Progenitor cell of endocrine pancreas (in vitro differentiated cells): ENCODE results near the gene CYSLTR2. TPM values are rescaled to one million over a fixed set of nuclear protein-coding genes. Genes with fewer than 3 reads are reported as not detected.
A peak's percentile ranks its signal among the peaks of the same experiment; 100 is the strongest.

Source experiments
- DNase-seq: peaks from one replicate; pipeline ENCODE4 v3.0.0; 2021; ENCODE audit warnings: low spot score; ENCODE audit not compliant: unreplicated experiment
- H3K27ac Mint-ChIP-seq: 2 replicates; pipeline ENCODE4 v1.8.0; 2021; ENCODE audit warnings: mild to moderate bottlenecking, moderate library complexity, mixed read lengths
- H3K27me3 Mint-ChIP-seq: 2 replicates; pipeline ENCODE4 v1.8.0; 2021; ENCODE audit warnings: mixed read lengths
- H3K36me3 Mint-ChIP-seq: 2 replicates; pipeline ENCODE4 v1.8.0; 2022; ENCODE audit warnings: mixed read lengths; ENCODE audit not compliant: insufficient read depth
- H3K4me1 Mint-ChIP-seq: 2 replicates; pipeline ENCODE4 v1.8.0; 2021; ENCODE audit warnings: low read depth, mixed read lengths
- H3K4me3 Mint-ChIP-seq: 2 replicates; pipeline ENCODE4 v1.8.0; 2021; ENCODE audit warnings: low read depth, mild to moderate bottlenecking, moderate library complexity, mixed read lengths
- H3K9me3 Mint-ChIP-seq: 2 replicates; pipeline ENCODE4 v1.8.0; 2021; ENCODE audit warnings: low read depth, mixed read lengths
- CTCF ChIP-seq: fragments of 200-600 bp; sonication (generic); IDR thresholded peaks from one replicate; pipeline ENCODE4 v1.5.0; 2021; ENCODE audit warnings: antibody characterized with exemption, mild to moderate bottlenecking; ENCODE audit not compliant: unreplicated experiment
- total RNA-seq: library from RNA; stranded (reverse); gene quantifications from 2 replicates; pipeline ENCODE4 v1.2.1, GENCODE V29; 2021

CYSLTR2 gene
- total RNA-seq, 1 donor from 2014 or later = 0.17 TPM

GRCh38 chr13:48731001-48731658 is 77.4 kb downstream of the CYSLTR2 start:
- TF ChIP-seq CTCF = peak; percentile 20
- DNase-seq = no peak
- Mint-ChIP-seq H3K4me3 (no peak overlapping the region), H3K4me1 (peaks cover 2% of the 10 kb centered on the region), H3K27me3 (peaks cover 8% of the 10 kb centered on the region), H3K9me3 (no peaks in the 10 kb centered on the region), H3K27ac (no peak overlapping the region), H3K36me3 (no peaks in the 10 kb centered on the region)

GRCh38 chr13:48731957-48732569 is 78.3 kb downstream of the CYSLTR2 start:
- TF ChIP-seq CTCF = peak; percentile 77
- Mint-ChIP-seq H3K27ac (no peak overlapping the region), H3K27me3 (peaks cover 8% of the 10 kb centered on the region), H3K9me3 (no peaks in the 10 kb centered on the region), H3K4me1 (peaks cover 2% of the 10 kb centered on the region), H3K4me3 (no peak overlapping the region), H3K36me3 (no peaks in the 10 kb centered on the region)
- DNase-seq = peak; percentile 23

GRCh38 chr13:48733739-48734335 is 80.1 kb downstream of the CYSLTR2 start:
- Mint-ChIP-seq H3K36me3 (no peaks in the 10 kb centered on the region), H3K27me3 (peaks cover 8% of the 10 kb centered on the region), H3K9me3 (no peaks in the 10 kb centered on the region), H3K4me3 (no peak overlapping the region), H3K27ac (no peak overlapping the region), H3K4me1 (peaks cover 2% of the 10 kb centered on the region)
- TF ChIP-seq CTCF = no peak
- no peak for DNase-seq

- Mint-ChIP-seq H3K4me1 (peaks cover 2% of the 10 kb centered on the region), H3K9me3 (no peaks in the 10 kb centered on the region)
- no peak for TF ChIP-seq CTCF
Measured at GRCh38 chr13:48735571-48735970, 81.8 kb downstream of the CYSLTR2 start.

GRCh38 chr13:48737689-48738088 is 84.0 kb downstream of the CYSLTR2 start:
- Mint-ChIP-seq H3K9me3 (no peaks in the 10 kb centered on the region), H3K27ac (no peak overlapping the region), H3K27me3 (peaks cover 5% of the 10 kb centered on the region), H3K36me3 (no peaks in the 10 kb centered on the region), H3K4me3 (no peak overlapping the region), H3K4me1 (no peaks in the 10 kb centered on the region)
- DNase-seq = no peak
- no peak for TF ChIP-seq CTCF

More at GRCh38 chr13:48735571-48735970, 81.8 kb downstream of the CYSLTR2 start:
- peaks cover 11% of the 10 kb centered on the region for H3K27me3 Mint-ChIP-seq
- no peaks in the 10 kb centered on the region for H3K36me3 Mint-ChIP-seq
- no peak for DNase-seq
- H3K4me3 Mint-ChIP-seq = no peak overlapping the region
- no peak overlapping the region for H3K27ac Mint-ChIP-seq
